Right hindlimb (tissue), 1 donor: Measurements from ENCODE around the gene EFHC2.
"Not testable (repeated sequence)": the region's sequence is repeated elsewhere in the genome, so short reads cannot be mapped to it uniquely, and the experiment has no call there.

ENCODE experiments used
- DNase-seq: peaks from one replicate; pipeline ENCODE4 v3.0.0-alpha.2; 2018

The EFHC2 gene

GRCh38 chrX:44290718-44291117, 52.8 kb downstream of the EFHC2 start:
- no peak for DNase-seq

GRCh38 chrX:44282753-44283152, 60.7 kb downstream of the EFHC2 start:
- DNase-seq, result no peak

- no peak for DNase-seq
Observed at GRCh38 chrX:44280116-44280515, 63.4 kb downstream of the EFHC2 start.

- DNase-seq, result no peak
Observed at GRCh38 chrX:44274096-44274495, 69.4 kb downstream of the EFHC2 start.

- no peak for DNase-seq
Observed at GRCh38 chrX:44267861-44268260, 75.6 kb downstream of the EFHC2 start.

- no peak for DNase-seq
Observed at GRCh38 chrX:44267116-44267515, 76.4 kb downstream of the EFHC2 start.

GRCh38 chrX:44265559-44265958, 77.9 kb downstream of the EFHC2 start:
- no peak for DNase-seq

GRCh38 chrX:44264936-44265335, 78.5 kb downstream of the EFHC2 start:
- DNase-seq, result no peak

- no peak for DNase-seq
Observed at GRCh38 chrX:44261286-44261685, 82.2 kb downstream of the EFHC2 start.

- no peak for DNase-seq
Observed at GRCh38 chrX:44260609-44261008, 82.9 kb downstream of the EFHC2 start.

- not testable (repeated sequence) for DNase-seq
Observed at GRCh38 chrX:44255742-44256141, 87.7 kb downstream of the EFHC2 start.

GRCh38 chrX:44253575-44253942, 89.9 kb downstream of the EFHC2 start:
- no peak for DNase-seq

- peak; percentile 38 for DNase-seq
Observed at GRCh38 chrX:44252688-44253574, 90.5 kb downstream of the EFHC2 start.

GRCh38 chrX:44247468-44247867, 96.0 kb downstream of the EFHC2 start:
- no peak for DNase-seq

- DNase-seq, result no peak
Observed at GRCh38 chrX:44246826-44247225, 96.6 kb downstream of the EFHC2 start.

- DNase-seq, result no peak
Observed at GRCh38 chrX:44245733-44246132, 97.7 kb downstream of the EFHC2 start.

- no peak for DNase-seq
Observed at GRCh38 chrX:44244008-44244407, 99.5 kb downstream of the EFHC2 start.

GRCh38 chrX:44241546-44241945, 101.9 kb downstream of the EFHC2 start:
- DNase-seq, result no peak

GRCh38 chrX:44240036-44240435, 103.4 kb downstream of the EFHC2 start:
- no peak for DNase-seq

- DNase-seq, result no peak
Observed at GRCh38 chrX:44239036-44239435, 104.4 kb downstream of the EFHC2 start.

GRCh38 chrX:44235534-44235933, 107.9 kb downstream of the EFHC2 start:
- DNase-seq, result no peak

- DNase-seq, result no peak
Observed at GRCh38 chrX:44234541-44234940, 108.9 kb downstream of the EFHC2 start.

- DNase-seq, result no peak
Observed at GRCh38 chrX:44234116-44234515, 109.4 kb downstream of the EFHC2 start.

GRCh38 chrX:44232081-44232480, 111.4 kb downstream of the EFHC2 start:
- no peak for DNase-seq

- DNase-seq, result no peak
Observed at GRCh38 chrX:44228621-44229020, 114.9 kb downstream of the EFHC2 start.
